ENCODE measurements around the gene NRIP3. TPM values are rescaled to one million over a fixed set of nuclear protein-coding genes. Genes with fewer than 3 reads are reported as not detected.
"Not testable (repeated sequence)": the region's sequence is repeated elsewhere in the genome, so short reads cannot be mapped to it uniquely, and the experiment has no call there.

NRIP3 gene
- total RNA-seq, 1 experiment from 2014 or later, result 24.9 TPM

GRCh38 chr11:9016916-9017642 is 13.3 kb upstream of the NRIP3 start:
- no peak for DNase-seq (ENCODE audit: low spot score)

- DNase-seq (ENCODE audit: low spot score), result peak; percentile 79
These were observed 11.9 kb upstream of the NRIP3 start for GRCh38 chr11:9015677-9016076.

- no peak for DNase-seq (ENCODE audit: low spot score)
These were observed 11.0 kb upstream of the NRIP3 start for GRCh38 chr11:9014826-9015225.

- no peak for DNase-seq (ENCODE audit: low spot score)
These were observed 9.6 kb upstream of the NRIP3 start for GRCh38 chr11:9013373-9013772.

- DNase-seq (ENCODE audit: low spot score), result not testable (repeated sequence)
These were observed 5.7 kb upstream of the NRIP3 start for GRCh38 chr11:9009538-9009937.

- no peak for DNase-seq (ENCODE audit: low spot score)
These were observed 4.9 kb upstream of the NRIP3 start for GRCh38 chr11:9008661-9009060.

- DNase-seq (ENCODE audit: low spot score), result no peak
These were observed 4.3 kb upstream of the NRIP3 start for GRCh38 chr11:9008011-9008550.

GRCh38 chr11:9005087-9005486 is 1.3 kb upstream of the NRIP3 start:
- DNase-seq (ENCODE audit: low spot score), result no peak

- no peak for DNase-seq (ENCODE audit: low spot score)
These were observed 554 bp upstream of the NRIP3 start for GRCh38 chr11:9004183-9004926.

GRCh38 chr11:9002920-9003572 is 755 bp downstream of the NRIP3 start:
- DNase-seq (ENCODE audit: low spot score), result no peak

GRCh38 chr11:9001736-9002135 is 2.1 kb downstream of the NRIP3 start:
- peak; percentile 86 for DNase-seq (ENCODE audit: low spot score)

- DNase-seq (ENCODE audit: low spot score), result no peak
These were observed 5.8 kb downstream of the NRIP3 start for GRCh38 chr11:8998017-8998416.

GRCh38 chr11:8997451-8997850 is 6.3 kb downstream of the NRIP3 start:
- no peak for DNase-seq (ENCODE audit: low spot score)

- peak; percentile 45 for DNase-seq (ENCODE audit: low spot score)
These were observed 14.3 kb downstream of the NRIP3 start for GRCh38 chr11:8989453-8989852.

GRCh38 chr11:8988329-8989234 is 15.2 kb downstream of the NRIP3 start:
- DNase-seq (ENCODE audit: low spot score), result peak; percentile 52

- no peak for DNase-seq (ENCODE audit: low spot score)
These were observed 16.4 kb downstream of the NRIP3 start for GRCh38 chr11:8987446-8987845.

- not testable (repeated sequence) for DNase-seq (ENCODE audit: low spot score)
These were observed 17.0 kb downstream of the NRIP3 start for GRCh38 chr11:8986772-8987171.

GRCh38 chr11:8985462-8985861 is 18.3 kb downstream of the NRIP3 start:
- no peak for DNase-seq (ENCODE audit: low spot score)

GRCh38 chr11:8983552-8983951 is 20.2 kb downstream of the NRIP3 start:
- DNase-seq (ENCODE audit: low spot score), result no peak

GRCh38 chr11:8980485-8980884 is 23.3 kb downstream of the NRIP3 start:
- no peak for DNase-seq (ENCODE audit: low spot score)

- not testable (repeated sequence) for DNase-seq (ENCODE audit: low spot score)
These were observed 24.4 kb downstream of the NRIP3 start for GRCh38 chr11:8979365-8979764.
